Spleen (tissue), 11 donors: ENCODE data around the gene C16orf86. TPM values are rescaled to one million over a fixed set of nuclear protein-coding genes. Genes with fewer than 3 reads are reported as not detected.

Source experiments
- DNase-seq: peaks from one replicate; pipeline ENCODE4 v3.0.0-alpha.2; 2020
- H3K27ac ChIP-seq, 8 donors: fragments of 200-600 bp; sonication (generic) in 7 of 8; 1 replicate in 4 of 8; 2 replicates in 4 of 8; pipeline versions ENCODE4 v1.5.0 to v1.8.0; 2016 to 2021; ENCODE audit warnings: inconsistent platforms in 4 of 8, mild to moderate bottlenecking in 4 of 8, moderate library complexity in 1 of 8
- H3K27me3 ChIP-seq, 7 donors: fragments of 200-600 bp; sonication (generic) in 6 of 7; replicated peaks in 1 of 7; 1 replicate in 4 of 7; 2 replicates in 3 of 7; pipeline versions ENCODE4 v1.5.0 to v1.8.0; 2016 to 2021; ENCODE audit warnings: inconsistent platforms in 3 of 7, mild to moderate bottlenecking in 1 of 7
- H3K36me3 ChIP-seq, 6 donors: fragments of 200-600 bp; sonication (generic) in 5 of 6; 1 replicate in 4 of 6; 2 replicates in 2 of 6; pipeline versions ENCODE4 v1.5.0 to v1.8.0; 2016 to 2021; ENCODE audit warnings: inconsistent platforms in 2 of 6
- H3K4me1 ChIP-seq, 6 donors: fragments of 200-600 bp; sonication (generic) in 5 of 6; 1 replicate in 3 of 6; 2 replicates in 3 of 6; pipeline versions ENCODE4 v1.5.0 to v1.8.0; 2016 to 2021; ENCODE audit warnings: inconsistent platforms in 3 of 6
- H3K4me3 ChIP-seq, 8 donors: fragments of 200-600 bp; sonication (generic) in 7 of 8; 1 replicate in 4 of 8; 2 replicates in 4 of 8; pipeline versions ENCODE4 v1.5.0 to v1.8.0; 2016 to 2021; ENCODE audit warnings: inconsistent platforms in 4 of 8, mild to moderate bottlenecking in 4 of 8, moderate library complexity in 2 of 8
- H3K9me3 ChIP-seq, 8 donors: fragments of 200-600 bp; sonication (generic) in 7 of 8; 1 replicate in 4 of 8; 2 replicates in 4 of 8; pipeline versions ENCODE4 v1.5.0 to v1.8.0; 2016 to 2021; ENCODE audit warnings: inconsistent platforms in 4 of 8
- POLR2A ChIP-seq, 3 donors: fragments of 450-650 bp; IDR thresholded peaks; one replicate each; pipeline ENCODE4 v1.5.1; 2017; ENCODE audit warnings: antibody characterized with exemption in 3 of 3, mild to moderate bottlenecking in 1 of 3
- POLR2AphosphoS5 ChIP-seq, 3 donors: sonication (generic); formaldehyde crosslinking; IDR thresholded peaks; one replicate each; pipeline ENCODE4 v1.5.1; 2017; ENCODE audit warnings: antibody characterized with exemption in 3 of 3
- WGBS, 5 donors: extraction: QIAGEN DNeasy Blood & Tissue Kit in 3 of 5; methylation state at CpG; one replicate each; pipeline versions ENCODE4 v1.1.5 to v1.1.7; 2013 to 2018; 5-methylcytosine and 5-hydroxymethylcytosine counted together
- intact Hi-C: fragments of 100-400 bp; cut with DNase I; formaldehyde crosslinking; loops from one replicate; pipeline ENCODE4 v1.15.0; 2023; ENCODE audit warnings: low total_unique reads
- polyA plus RNA-seq, 3 donors: library from polyadenylated mRNA; stranded (reverse); fragments of 200-250 nt; gene quantifications; one replicate each; pipeline ENCODE4 v1.2.1, GENCODE V29; 2013
- total RNA-seq, 7 donors: library from RNA; depleted of rRNA in 3 of 7; stranded (reverse); fragments of >200 nt in 3 of 7; fragmentation: NEBNext Ultra II Directional in 4 of 7; extraction: Animal tissue kit (Norgen Biotek cat#: 25700) in 4 of 7; gene quantifications; one replicate each; pipeline versions ENCODE4 v1.1.0 to v1.2.1, GENCODE V29; 2016 to 2021
- TF ChIP-seq, protein P1 (sequence below), 11 experiments: fragments of 200-600 bp in 7 of 11; fragments of 450-650 bp in 4 of 11; sonication (generic) in 4 of 11; IDR thresholded peaks in 8 of 11; conservative IDR thresholded peaks in 3 of 11; 1 replicate in 7 of 11; 2 replicates in 4 of 11; pipeline versions ENCODE4 v1.4.0 to v1.8.0; 2016 to 2021; ENCODE audit warnings: antibody characterized with exemption in 11 of 11, inconsistent platforms in 4 of 11, mild to moderate bottlenecking in 1 of 11
- donor health status: healthy with polysubstance abuse.
- donor health status: DM: no; HTN: no; CAD: no; lungs with moderate emphysema.
- donor health status: DM: no; HTN: no; CAD: no.
- donor health status: Bipolar disorder and iron deficiency.
- donor health status: healthy.
- donor health status: DM: no; HTN: no; CAD: no.
- donor health status: DM: yes; HTN: yes; CAD: no.

Gene C16orf86
- total and polyA plus RNA-seq, 10 donors, result 5.2 to 17.3 (median 8.9) TPM

- H3K36me3 ChIP-seq, result peaks cover 0 to 20% (median 0%) of the 10 kb centered on the region in 6 donors
- H3K9me3 ChIP-seq, result no peaks in the 10 kb centered on the region
- intact Hi-C loops, result no loop called here
- peaks cover 0 to 35% (median 15%) of the 10 kb centered on the region in 6 donors for H3K4me1 ChIP-seq
- peak; percentile 25 for DNase-seq
- TF ChIP-seq, protein P1, sequence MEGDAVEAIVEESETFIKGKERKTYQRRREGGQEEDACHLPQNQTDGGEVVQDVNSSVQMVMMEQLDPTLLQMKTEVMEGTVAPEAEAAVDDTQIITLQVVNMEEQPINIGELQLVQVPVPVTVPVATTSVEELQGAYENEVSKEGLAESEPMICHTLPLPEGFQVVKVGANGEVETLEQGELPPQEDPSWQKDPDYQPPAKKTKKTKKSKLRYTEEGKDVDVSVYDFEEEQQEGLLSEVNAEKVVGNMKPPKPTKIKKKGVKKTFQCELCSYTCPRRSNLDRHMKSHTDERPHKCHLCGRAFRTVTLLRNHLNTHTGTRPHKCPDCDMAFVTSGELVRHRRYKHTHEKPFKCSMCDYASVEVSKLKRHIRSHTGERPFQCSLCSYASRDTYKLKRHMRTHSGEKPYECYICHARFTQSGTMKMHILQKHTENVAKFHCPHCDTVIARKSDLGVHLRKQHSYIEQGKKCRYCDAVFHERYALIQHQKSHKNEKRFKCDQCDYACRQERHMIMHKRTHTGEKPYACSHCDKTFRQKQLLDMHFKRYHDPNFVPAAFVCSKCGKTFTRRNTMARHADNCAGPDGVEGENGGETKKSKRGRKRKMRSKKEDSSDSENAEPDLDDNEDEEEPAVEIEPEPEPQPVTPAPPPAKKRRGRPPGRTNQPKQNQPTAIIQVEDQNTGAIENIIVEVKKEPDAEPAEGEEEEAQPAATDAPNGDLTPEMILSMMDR (IDR thresholded peaks at IDR 0.05 in 8 of 11, conservative IDR thresholded peaks at IDR 0.05 in 3 of 11), result no peak
- no peak for TF ChIP-seq POLR2A (IDR thresholded peaks at IDR 0.05)
- TF ChIP-seq POLR2AphosphoS5 (IDR thresholded peaks at IDR 0.05), result no peak
- 97 to 100% (median 98%) methylated on average over 5 of the region's 5 CpGs for WGBS, 5 donors
- no peaks in the 10 kb centered on the region for H3K27me3 ChIP-seq
- H3K4me3 ChIP-seq, result no peak overlapping the region
- no peak overlapping the region for H3K27ac ChIP-seq
These were observed 41.2 kb downstream of the C16orf86 start for GRCh38 chr16:67707790-67708189.

DNA sequence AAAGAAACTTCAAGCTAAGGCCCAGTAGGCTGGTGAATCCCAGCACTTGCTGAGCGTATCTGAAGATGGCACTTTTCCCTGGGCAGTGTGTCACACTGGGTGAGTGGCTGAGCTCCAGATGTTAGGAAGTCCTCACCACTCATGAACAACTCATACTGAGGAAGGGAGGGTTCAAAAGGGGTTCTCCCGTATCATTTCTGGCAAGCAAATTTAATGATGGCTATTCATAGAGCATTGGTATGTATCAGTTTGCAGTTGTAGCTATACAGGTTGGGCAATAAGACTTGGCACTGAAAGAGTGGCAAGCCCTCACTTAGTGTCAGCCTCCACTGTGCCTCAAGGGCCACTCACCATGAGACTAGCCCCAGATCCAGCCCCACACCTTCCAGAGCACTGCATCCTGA is 41.8 kb downstream of the C16orf86 start:
- Histone ChIP-seq H3K9me3 (no peaks in the 10 kb centered on the region), H3K27ac (peak overlapping the region in 1 of 8 donors; percentile 1), H3K36me3 (peaks cover 0 to 20% (median 0%) of the 10 kb centered on the region in 6 donors), H3K27me3 (no peaks in the 10 kb centered on the region), H3K4me1 (peaks cover 0 to 36% (median 16%) of the 10 kb centered on the region in 6 donors), H3K4me3 (no peak overlapping the region)
- TF ChIP-seq, protein P1 (IDR thresholded peaks at IDR 0.05 in 8 of 11, conservative IDR thresholded peaks at IDR 0.05 in 3 of 11), result no peak
- TF ChIP-seq POLR2AphosphoS5 (IDR thresholded peaks at IDR 0.05) (no peak), POLR2A (IDR thresholded peaks at IDR 0.05) (no peak)
- no peak for DNase-seq
- intact Hi-C loops, result no loop called here
- WGBS, 5 donors, result 61 to 94% (median 81%) methylated on average over 2 of the region's 2 CpGs

DNA sequence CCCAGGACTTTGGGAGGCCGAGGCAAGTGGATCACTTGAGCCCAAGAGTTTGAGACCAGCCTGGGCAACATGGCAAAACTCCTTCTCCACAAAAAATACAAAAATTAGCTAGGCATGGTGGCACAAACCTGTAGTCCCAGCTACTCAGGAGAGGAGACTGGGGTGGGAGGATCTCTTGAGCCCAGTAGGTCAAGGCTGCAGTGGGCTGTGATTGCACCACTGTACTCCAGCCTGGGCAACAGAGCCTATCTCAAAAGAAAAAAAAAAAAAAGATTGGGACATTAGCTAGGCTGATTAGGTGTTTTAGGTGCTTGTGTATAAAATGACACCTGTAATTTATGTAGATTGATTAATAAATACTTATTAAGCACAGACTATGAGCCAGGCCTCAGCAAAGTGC is 42.4 kb downstream of the C16orf86 start:
- no peak overlapping the region for H3K27ac ChIP-seq
- 95 to 100% (median 100%) methylated on average over 1 of the region's 1 CpG for WGBS, 5 donors
- TF ChIP-seq POLR2A (IDR thresholded peaks at IDR 0.05) (no peak), POLR2AphosphoS5 (IDR thresholded peaks at IDR 0.05) (no peak)
- TF ChIP-seq, protein P1 (IDR thresholded peaks at IDR 0.05 in 8 of 11, conservative IDR thresholded peaks at IDR 0.05 in 3 of 11), result no peak

DNA sequence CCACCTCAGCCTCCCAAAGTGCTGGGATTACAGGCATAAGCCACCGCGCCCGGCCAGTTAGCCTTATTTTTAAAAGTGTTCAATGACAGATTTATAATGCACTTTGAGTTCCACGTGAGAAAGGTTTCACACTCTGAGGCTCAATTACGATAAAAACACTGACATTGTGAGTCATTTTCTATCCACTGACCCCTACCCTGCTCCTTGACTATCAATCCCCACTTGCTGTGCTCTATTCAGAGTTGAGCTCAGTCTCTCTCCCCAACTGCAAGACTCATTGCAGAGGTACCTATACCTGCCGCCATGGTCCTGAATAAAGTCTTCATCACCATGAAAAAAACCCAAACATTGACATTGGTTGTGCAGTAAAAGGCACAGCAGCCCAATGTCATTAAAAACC is 44.0 kb downstream of the C16orf86 start:
- 93 to 98% (median 95%) methylated on average over 6 of the region's 6 CpGs for WGBS, 5 donors
- H3K9me3 ChIP-seq, result no peaks in the 10 kb centered on the region
- no peak overlapping the region for H3K27ac ChIP-seq
- H3K27me3 ChIP-seq, result no peaks in the 10 kb centered on the region
- H3K4me3 ChIP-seq, result no peak overlapping the region
- peaks cover 0 to 16% (median 0%) of the 10 kb centered on the region in 6 donors for H3K36me3 ChIP-seq
- TF ChIP-seq, protein P1 (IDR thresholded peaks at IDR 0.05 in 8 of 11, conservative IDR thresholded peaks at IDR 0.05 in 3 of 11), result no peak
- no peak for TF ChIP-seq POLR2A (IDR thresholded peaks at IDR 0.05)
- no peak for TF ChIP-seq POLR2AphosphoS5 (IDR thresholded peaks at IDR 0.05)
- intact Hi-C loops, result no loop called here
- peaks cover 0 to 44% (median 27%) of the 10 kb centered on the region in 6 donors for H3K4me1 ChIP-seq
- no peak for DNase-seq

More for the DNA sequence above, 42.4 kb downstream of the C16orf86 start:
- peaks cover 0 to 20% (median 0%) of the 10 kb centered on the region in 6 donors for H3K36me3 ChIP-seq
- peaks cover 0 to 36% (median 19%) of the 10 kb centered on the region in 6 donors for H3K4me1 ChIP-seq
- no peaks in the 10 kb centered on the region for H3K27me3 ChIP-seq
- no peak for DNase-seq
- H3K4me3 ChIP-seq, result no peak overlapping the region
- H3K9me3 ChIP-seq, result no peaks in the 10 kb centered on the region
- intact Hi-C loops, result no loop called here
